Measurements from ENCODE around the gene GRIA3.
"Not testable (repeated sequence)": the region's sequence is repeated elsewhere in the genome, so short reads cannot be mapped to it uniquely, and the experiment has no call there.

The GRIA3 gene

GRCh38 chrX:123277347-123277746, 93.3 kb downstream of the GRIA3 start:
- no peak for DNase-seq (ENCODE audit: low spot score)

- no peak for DNase-seq (ENCODE audit: low spot score)
These were observed 93.7 kb downstream of the GRIA3 start for GRCh38 chrX:123277821-123278220.

GRCh38 chrX:123282241-123282640, 98.2 kb downstream of the GRIA3 start:
- no peak for DNase-seq (ENCODE audit: low spot score)

- DNase-seq (ENCODE audit: low spot score) = not testable (repeated sequence)
These were observed 99.3 kb downstream of the GRIA3 start for GRCh38 chrX:123283407-123283806.

GRCh38 chrX:123291623-123292022, 107.5 kb downstream of the GRIA3 start:
- DNase-seq (ENCODE audit: low spot score) = no peak

- DNase-seq (ENCODE audit: low spot score) = no peak
These were observed 113.9 kb downstream of the GRIA3 start for GRCh38 chrX:123298026-123298425.

GRCh38 chrX:123303429-123303828, 119.4 kb downstream of the GRIA3 start:
- no peak for DNase-seq (ENCODE audit: low spot score)

GRCh38 chrX:123308658-123309057, 124.6 kb downstream of the GRIA3 start:
- no peak for DNase-seq (ENCODE audit: low spot score)

- DNase-seq (ENCODE audit: low spot score) = no peak
These were observed 126.0 kb downstream of the GRIA3 start for GRCh38 chrX:123310112-123310511.

GRCh38 chrX:123311486-123311885, 127.4 kb downstream of the GRIA3 start:
- no peak for DNase-seq (ENCODE audit: low spot score)

GRCh38 chrX:123313486-123313885, 129.4 kb downstream of the GRIA3 start:
- DNase-seq (ENCODE audit: low spot score) = no peak

GRCh38 chrX:123320622-123321021, 136.5 kb downstream of the GRIA3 start:
- DNase-seq (ENCODE audit: low spot score) = no peak

- no peak for DNase-seq (ENCODE audit: low spot score)
These were observed 138.5 kb downstream of the GRIA3 start for GRCh38 chrX:123322536-123322935.

- no peak for DNase-seq (ENCODE audit: low spot score)
These were observed 140.5 kb downstream of the GRIA3 start for GRCh38 chrX:123324625-123325024.

- no peak for DNase-seq (ENCODE audit: low spot score)
These were observed 146.3 kb downstream of the GRIA3 start for GRCh38 chrX:123330229-123330942.

GRCh38 chrX:123331349-123331748, 147.3 kb downstream of the GRIA3 start:
- no peak for DNase-seq (ENCODE audit: low spot score)

- no peak for DNase-seq (ENCODE audit: low spot score)
These were observed 147.8 kb downstream of the GRIA3 start for GRCh38 chrX:123331859-123332258.

GRCh38 chrX:123336666-123337065, 152.6 kb downstream of the GRIA3 start:
- DNase-seq (ENCODE audit: low spot score) = no peak

- DNase-seq (ENCODE audit: low spot score) = no peak
These were observed 154.0 kb downstream of the GRIA3 start for GRCh38 chrX:123337886-123338639.

- no peak for DNase-seq (ENCODE audit: low spot score)
These were observed 155.3 kb downstream of the GRIA3 start for GRCh38 chrX:123339221-123339905.

GRCh38 chrX:123340696-123341095, 156.6 kb downstream of the GRIA3 start:
- DNase-seq (ENCODE audit: low spot score) = no peak

GRCh38 chrX:123348468-123348867, 164.4 kb downstream of the GRIA3 start:
- DNase-seq (ENCODE audit: low spot score) = no peak

- DNase-seq (ENCODE audit: low spot score) = no peak
These were observed 166.1 kb downstream of the GRIA3 start for GRCh38 chrX:123350226-123350625.

All from germinal center (tissue), 1 donor.